LoVo (cell line): Measurements from ENCODE around the gene ETS1.
A peak's percentile ranks its signal among the peaks of the same experiment; 100 is the strongest.

Experiments
- DNase-seq: peaks from one replicate; pipeline ENCODE4 v3.0.0-alpha.2; 2016; ENCODE audit warnings: low spot score

The ETS1 gene

GRCh38 chr11:128482092-128482491 is 105.3 kb downstream of the ETS1 start:
- no peak for DNase-seq

- no peak for DNase-seq
Measured at GRCh38 chr11:128481135-128481534, 106.2 kb downstream of the ETS1 start.

GRCh38 chr11:128480665-128481064 is 106.7 kb downstream of the ETS1 start:
- no peak for DNase-seq

- DNase-seq, result no peak
Measured at GRCh38 chr11:128480066-128480465, 107.3 kb downstream of the ETS1 start.

- DNase-seq, result no peak
Measured at GRCh38 chr11:128479144-128479543, 108.2 kb downstream of the ETS1 start.

- no peak for DNase-seq
Measured at GRCh38 chr11:128478305-128478704, 109.1 kb downstream of the ETS1 start.

GRCh38 chr11:128477811-128478210 is 109.5 kb downstream of the ETS1 start:
- DNase-seq, result no peak

- no peak for DNase-seq
Measured at GRCh38 chr11:128477278-128477677, 110.1 kb downstream of the ETS1 start.

GRCh38 chr11:128476729-128477128 is 110.6 kb downstream of the ETS1 start:
- DNase-seq, result no peak

- no peak for DNase-seq
Measured at GRCh38 chr11:128476049-128476448, 111.3 kb downstream of the ETS1 start.

GRCh38 chr11:128474036-128474874 is 113.1 kb downstream of the ETS1 start:
- DNase-seq, result no peak

GRCh38 chr11:128473636-128474035 is 113.7 kb downstream of the ETS1 start:
- no peak for DNase-seq

- DNase-seq, result no peak
Measured at GRCh38 chr11:128472128-128473089, 114.9 kb downstream of the ETS1 start.

- no peak for DNase-seq
Measured at GRCh38 chr11:128471138-128471661, 116.2 kb downstream of the ETS1 start.

GRCh38 chr11:128470081-128470480 is 117.3 kb downstream of the ETS1 start:
- DNase-seq, result no peak

- no peak for DNase-seq
Measured at GRCh38 chr11:128469220-128469619, 118.1 kb downstream of the ETS1 start.

GRCh38 chr11:128468111-128468510 is 119.2 kb downstream of the ETS1 start:
- DNase-seq, result no peak

- DNase-seq, result peak; percentile 55
Measured at GRCh38 chr11:128467610-128468041, 119.7 kb downstream of the ETS1 start.

GRCh38 chr11:128467041-128467440 is 120.3 kb downstream of the ETS1 start:
- no peak for DNase-seq

GRCh38 chr11:128465946-128466705 is 121.2 kb downstream of the ETS1 start:
- no peak for DNase-seq

GRCh38 chr11:128465531-128465930 is 121.8 kb downstream of the ETS1 start:
- DNase-seq, result no peak
